A549 (cell line): ENCODE results near the gene NCOR2. TPM values are rescaled to one million over a fixed set of nuclear protein-coding genes. Genes with fewer than 3 reads are reported as not detected.

Source experiments
- ATOH8 ChIP-seq: fragments of 250-450 bp; sonication (Bioruptor Pico); IDR thresholded peaks from 2 replicates; pipeline ENCODE4 v1.5.0; 2020; ENCODE audit warnings: low read depth, mild to moderate bottlenecking, moderate library complexity
- BCL3 ChIP-seq: fragments of >200 bp; sonication (Bioruptor Twin); formaldehyde crosslinking; IDR thresholded peaks from 3 replicates; pipeline ENCODE4 v1.6.1; 2016
- CBX2 ChIP-seq: fragments of 200-600 bp; sonication (generic); IDR thresholded peaks from 2 replicates; pipeline ENCODE4 v1.6.1; 2016; ENCODE audit warnings: low read depth, mild to moderate bottlenecking, borderline replicate concordance
- CHD2 ChIP-seq: fragments of 150-350 bp; IDR thresholded peaks from 2 replicates; pipeline ENCODE4 v1.6.1; 2014; ENCODE audit warnings: low read length; ENCODE audit not compliant: partially characterized antibody
- CHD4 ChIP-seq: fragments of 200-600 bp; sonication (generic); IDR thresholded peaks from 2 replicates; pipeline ENCODE4 v1.6.1; 2016; ENCODE audit warnings: antibody characterized with exemption, mild to moderate bottlenecking, borderline replicate concordance
- CTCF ChIP-seq: fragments of >200 bp; sonication (Bioruptor Twin); formaldehyde crosslinking; IDR thresholded peaks from 3 replicates; pipeline ENCODE4 v1.5.1; 2016
- E2F6 ChIP-seq: IDR thresholded peaks from 2 replicates; pipeline ENCODE4 v1.6.1; 2012; ENCODE audit warnings: low read depth, borderline replicate concordance
- EHF ChIP-seq: fragments of 250-450 bp; sonication (Bioruptor Pico); IDR thresholded peaks from 2 replicates; pipeline ENCODE4 v1.5.0; 2020; ENCODE audit warnings: mild to moderate bottlenecking
- EP300 ChIP-seq, 2 experiments: fragments of >200 bp; sonication (Bioruptor Twin); formaldehyde crosslinking; IDR thresholded peaks; 2 replicates in 1 of 2; 3 replicates in 1 of 2; pipeline ENCODE4 v1.6.1; 2016 to 2017
- HDAC2 ChIP-seq: fragments of 200-600 bp; sonication (generic); IDR thresholded peaks from 2 replicates; pipeline ENCODE4 v1.6.1; 2016
- HOXA7 ChIP-seq: fragments of 250-450 bp; sonication (Bioruptor Pico); IDR thresholded peaks from 2 replicates; pipeline ENCODE4 v1.5.0; 2020; ENCODE audit warnings: mild to moderate bottlenecking, moderate library complexity
- JUN ChIP-seq, 2 experiments: fragments of >200 bp; sonication (Bioruptor Twin); formaldehyde crosslinking; IDR thresholded peaks; 2 replicates in 1 of 2; 3 replicates in 1 of 2; pipeline ENCODE4 v1.6.1; 2016 to 2017
- KDM1A ChIP-seq: fragments of 200-600 bp; sonication (generic); IDR thresholded peaks from 2 replicates; pipeline ENCODE4 v1.6.1; 2016; ENCODE audit warnings: low read depth, mild to moderate bottlenecking
- MAFK ChIP-seq: fragments of 450-650 bp; IDR thresholded peaks from 2 replicates; pipeline ENCODE4 v1.6.1; 2014; ENCODE audit not compliant: partially characterized antibody
- MAZ ChIP-seq: fragments of 150-350 bp; IDR thresholded peaks from 2 replicates; pipeline ENCODE4 v1.6.1; 2014; ENCODE audit warnings: antibody characterized with exemption, low read depth, low read length, borderline replicate concordance
- MYC ChIP-seq: IDR thresholded peaks from 2 replicates; pipeline ENCODE4 v1.6.1; 2012; ENCODE audit warnings: mild to moderate bottlenecking, inconsistent platforms, low read length, improper control_type of control experiment, borderline replicate concordance
- NFE2L2 ChIP-seq: fragments of 150-350 bp; conservative IDR thresholded peaks from 2 replicates; pipeline ENCODE4 v1.6.1; 2014; ENCODE audit warnings: low read length
- NR3C1 ChIP-seq: fragments of >200 bp; sonication (Bioruptor Twin); formaldehyde crosslinking; IDR thresholded peaks from 3 replicates; pipeline ENCODE4 v1.6.1; 2017
- PHF8 ChIP-seq: fragments of 200-600 bp; sonication (generic); IDR thresholded peaks from 2 replicates; pipeline ENCODE4 v1.6.1; 2016; ENCODE audit warnings: low read depth, mild to moderate bottlenecking, antibody characterized with exemption, moderate library complexity, borderline replicate concordance
- POLR2AphosphoS2 ChIP-seq: conservative IDR thresholded peaks from 2 replicates; pipeline ENCODE4 v1.6.1; 2012; ENCODE audit warnings: low read length, improper control_type of control experiment, inconsistent platforms
- RCOR1 ChIP-seq: fragments of 150-350 bp; IDR thresholded peaks from 2 replicates; pipeline ENCODE4 v1.6.1; 2014; ENCODE audit warnings: antibody characterized with exemption, low read length, low read depth
- REST ChIP-seq: fragments of 200-600 bp; sonication (generic); IDR thresholded peaks from 2 replicates; pipeline ENCODE4 v1.6.1; 2016; ENCODE audit warnings: antibody characterized with exemption, mild to moderate bottlenecking, moderate library complexity
- RFX5 ChIP-seq: fragments of 450-650 bp; IDR thresholded peaks from 2 replicates; pipeline ENCODE4 v1.7.1; 2014; ENCODE audit warnings: antibody characterized with exemption, mild to moderate bottlenecking, moderate library complexity
- RNF2 ChIP-seq: fragments of 200-600 bp; sonication (generic); IDR thresholded peaks from 2 replicates; pipeline ENCODE4 v1.6.1; 2016; ENCODE audit warnings: low read depth, mild to moderate bottlenecking, antibody characterized with exemption, moderate library complexity, borderline replicate concordance
- SMC3 ChIP-seq: fragments of >200 bp; sonication (Bioruptor Twin); formaldehyde crosslinking; IDR thresholded peaks from 3 replicates; pipeline ENCODE4 v1.6.1; 2018; ENCODE audit warnings: inconsistent platforms
- SREBF2 ChIP-seq: fragments of 450-650 bp; IDR thresholded peaks from 2 replicates; pipeline ENCODE4 v1.6.1; 2014; ENCODE audit warnings: mild to moderate bottlenecking, moderate library complexity
- TFCP2L1 ChIP-seq: fragments of 250-450 bp; sonication (Bioruptor Pico); IDR thresholded peaks from 2 replicates; pipeline ENCODE4 v1.5.0; 2021; ENCODE audit warnings: mild to moderate bottlenecking
- USF2 ChIP-seq: fragments of 450-650 bp; IDR thresholded peaks from 2 replicates; pipeline ENCODE4 v1.6.1; 2014; ENCODE audit warnings: antibody characterized with exemption
- ZFP36 ChIP-seq: fragments of 450-650 bp; IDR thresholded peaks from 2 replicates; pipeline ENCODE4 v1.6.1; 2014; ENCODE audit warnings: borderline replicate concordance; ENCODE audit not compliant: partially characterized antibody
- ZNF302 ChIP-seq: fragments of 250-450 bp; sonication (Bioruptor Pico); IDR thresholded peaks from 2 replicates; pipeline ENCODE4 v1.9.0; 2021; ENCODE audit warnings: inconsistent platforms, mild to moderate bottlenecking, moderate library complexity
- ZSCAN20 ChIP-seq: fragments of 250-450 bp; sonication (Bioruptor Pico); IDR thresholded peaks from 2 replicates; pipeline ENCODE4 v1.8.0; 2022; ENCODE audit warnings: mild to moderate bottlenecking, moderate library complexity
- polyA plus RNA-seq, 4 experiments: library from polyadenylated mRNA; depleted of rRNA in 3 of 4; stranded (reverse); fragments of >200 nt; fragmentation: RNase III in 1 of 4; extraction: RNeasy Plus Mini Kit Qiagen cat#74134 plus additional on column Dnase treatment in 1 of 4; gene quantifications; 2 replicates in 3 of 4; 3 replicates in 1 of 4; pipeline ENCODE4 v1.2.3, GENCODE V29; 2011 to 2017
- TF ChIP-seq, protein P1 (sequence below): IDR thresholded peaks from 2 replicates; pipeline ENCODE4 v1.6.1; 2012

The NCOR2 gene
- polyA plus RNA-seq, 2 of the 4 experiments (the other 2 are of a cell fraction): 14.1 to 151 TPM

DNA sequence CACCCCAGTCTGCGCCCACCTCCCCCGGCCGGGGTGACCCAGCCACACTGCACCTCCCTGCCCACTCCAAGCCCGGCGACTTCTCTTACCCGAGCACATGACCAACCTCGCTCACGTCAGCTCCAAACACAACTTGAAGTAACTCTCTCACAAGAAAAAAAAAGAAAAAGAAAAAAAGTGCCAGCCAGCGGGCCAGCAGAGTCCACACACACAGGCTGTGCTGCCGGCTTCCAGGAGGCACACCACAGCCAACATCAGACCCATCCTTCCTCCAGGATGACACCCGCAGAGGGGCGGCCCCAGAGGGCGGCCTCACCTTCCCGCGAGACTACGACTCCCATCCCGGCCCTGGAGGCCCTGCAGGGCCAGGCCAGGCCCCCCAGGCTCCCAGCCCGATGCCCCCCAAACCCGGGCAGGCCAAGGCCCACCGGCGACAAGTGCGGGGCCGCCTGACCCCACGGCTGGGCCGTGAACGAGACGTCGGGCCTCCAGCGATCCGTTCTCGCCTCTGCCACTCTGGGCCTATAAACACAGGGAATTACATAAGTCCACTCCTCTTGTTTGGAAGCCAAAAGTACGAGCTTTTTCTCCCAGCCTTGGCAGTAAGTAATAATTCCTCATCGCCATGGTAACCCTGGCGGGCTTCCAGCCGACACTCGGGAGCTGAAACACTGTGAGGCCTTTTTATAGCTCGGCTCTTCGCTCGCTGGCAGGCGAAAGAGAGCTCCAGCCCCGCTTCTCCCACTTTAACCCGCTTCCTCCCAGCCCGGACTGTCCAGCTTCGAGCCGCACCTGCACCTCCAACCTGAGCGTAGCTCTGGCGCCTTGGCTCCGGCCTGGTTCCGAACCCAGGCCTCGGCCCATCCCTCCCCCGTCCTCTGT lies 49.1 kb downstream of the NCOR2 start (continued):
- TF ChIP-seq ZSCAN20 (CRISPR knock-in tag) (no peak), SREBF2 (no peak), ZFP36 (no peak), BCL3 (no peak), POLR2AphosphoS2 (no peak), NFE2L2 (no peak), MAZ (no peak), JUN (IDR thresholded peaks at IDR 0.05) (no peak; a peak in 1 of 5 replicates), CHD2 (peak; percentile 88), CTCF (no peak), CBX2 (no peak), TFCP2L1 (CRISPR knock-in tag) (no peak), RFX5 (no peak; the same call in 1 of the 2 replicates), CHD4 (no peak), REST (peak; percentile 85), RNF2 (no peak), ZNF302 (no peak), EHF (CRISPR knock-in tag) (no peak), EP300 (IDR thresholded peaks at IDR 0.05) (no peak), ATOH8 (CRISPR knock-in tag) (no peak), PHF8 (no peak), MYC (no peak), E2F6 (peak; percentile 44; the same call in 1 of the 2 replicates), KDM1A (no peak), MAFK (no peak), HDAC2 (no peak), HOXA7 (no peak), USF2 (no peak), RCOR1 (no peak), NR3C1 (no peak), SMC3 (no peak)
- TF ChIP-seq, protein P1, sequence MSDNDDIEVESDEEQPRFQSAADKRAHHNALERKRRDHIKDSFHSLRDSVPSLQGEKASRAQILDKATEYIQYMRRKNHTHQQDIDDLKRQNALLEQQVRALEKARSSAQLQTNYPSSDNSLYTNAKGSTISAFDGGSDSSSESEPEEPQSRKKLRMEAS: 0 out of 2 replicates have a peak, but pooled peaks have one; percentile 5
